Naive thymus-derived CD4-positive, alpha-beta T cell (primary cell): ENCODE data around the gene MAMDC4. TPM values are rescaled to one million over a fixed set of nuclear protein-coding genes. Genes with fewer than 3 reads are reported as not detected.

Experiments used
- ATAC-seq: fragments of 150-1000 bp; cut with Tn5 transposase; 2 replicates; pipeline ENCODE4 v1.10.0; 2021; ENCODE audit warnings: mild to moderate bottlenecking, moderate library complexity
- CTCF ChIA-PET: fragments of 350-600 bp; sonication (Branson Sonifier 250); formaldehyde crosslinking; loops from one replicate; lab custom pipeline; 2021; ENCODE audit warnings: antibody characterized with exemption; lab: Charles Lee
- POLR2A ChIA-PET: fragments of 350-600 bp; sonication (Branson Sonifier 250); formaldehyde crosslinking; loops from one replicate; lab custom pipeline; 2021; ENCODE audit warnings: antibody characterized with exemption, inconsistent platforms; lab: Charles Lee
- DNase-seq, 9 donors: peaks; one replicate each; pipeline versions ENCODE4 v3.0.0 to v3.0.0-alpha.2; 2020 to 2022; ENCODE audit warnings: mixed read lengths in 1 of 9
- H3K27ac ChIP-seq: one replicate; pipeline ENCODE4 v1.7.0; 2013; ENCODE audit warnings: mild to moderate bottlenecking, low read depth, low read length, moderate library complexity
- H3K27me3 ChIP-seq, 2 donors: one replicate each; pipeline ENCODE4 v1.7.0; 2013; ENCODE audit warnings: low read length in 2 of 2, mild to moderate bottlenecking in 2 of 2, moderate library complexity in 2 of 2; ENCODE audit not compliant: control insufficient read depth in 2 of 2, insufficient read depth in 2 of 2
- H3K36me3 ChIP-seq, 3 experiments: 1 replicate in 2 of 3; 2 replicates in 1 of 3; pipeline ENCODE4 v1.7.0; 2013; ENCODE audit warnings: low read length in 3 of 3, mild to moderate bottlenecking in 3 of 3, moderate library complexity in 1 of 3; ENCODE audit not compliant: insufficient read depth in 3 of 3, control insufficient read depth in 2 of 3
- H3K4me1 ChIP-seq, 2 donors: one replicate each; pipeline ENCODE4 v1.7.0; 2013; ENCODE audit warnings: low read length in 2 of 2, mild to moderate bottlenecking in 2 of 2, moderate library complexity in 1 of 2; ENCODE audit not compliant: control insufficient read depth in 2 of 2, insufficient read depth in 2 of 2
- H3K4me3 ChIP-seq: 2 replicates; pipeline ENCODE4 v1.7.0; 2013; ENCODE audit warnings: mild to moderate bottlenecking, low read length
- H3K9me3 ChIP-seq, 3 experiments: 1 replicate in 2 of 3; 2 replicates in 1 of 3; pipeline ENCODE4 v1.7.0; 2013; ENCODE audit warnings: low read length in 3 of 3; ENCODE audit not compliant: control insufficient read depth in 2 of 3
- H3K27ac Mint-ChIP-seq, 9 donors: one replicate each; pipeline ENCODE4 v1.8.0; 2020 to 2022; ENCODE audit warnings: mixed read lengths in 9 of 9, mild to moderate bottlenecking in 8 of 9, moderate library complexity in 5 of 9, inconsistent platforms in 2 of 9
- H3K27me3 Mint-ChIP-seq, 5 donors: one replicate each; pipeline ENCODE4 v1.8.0; 2021 to 2022; ENCODE audit warnings: mixed read lengths in 5 of 5, mild to moderate bottlenecking in 1 of 5
- H3K36me3 Mint-ChIP-seq, 5 donors: one replicate each; pipeline ENCODE4 v1.8.0; 2020 to 2022; ENCODE audit warnings: mixed read lengths in 5 of 5, mild to moderate bottlenecking in 3 of 5, inconsistent platforms in 1 of 5
- H3K4me1 Mint-ChIP-seq, 7 donors: one replicate each; pipeline ENCODE4 v1.8.0; 2020 to 2022; ENCODE audit warnings: mixed read lengths in 7 of 7, mild to moderate bottlenecking in 3 of 7, inconsistent platforms in 1 of 7
- H3K4me3 Mint-ChIP-seq, 10 donors: one replicate each; pipeline ENCODE4 v1.8.0; 2020 to 2022; ENCODE audit warnings: mild to moderate bottlenecking in 10 of 10, mixed read lengths in 10 of 10, moderate library complexity in 6 of 10, inconsistent platforms in 2 of 10
- H3K9me3 Mint-ChIP-seq, 11 donors: one replicate each; pipeline ENCODE4 v1.8.0; 2020 to 2022; ENCODE audit warnings: mixed read lengths in 11 of 11, mild to moderate bottlenecking in 4 of 11, inconsistent platforms in 1 of 11, moderate library complexity in 1 of 11
- intact Hi-C, 2 donors: fragments of 100-400 bp; cut with micrococcal nuclease; formaldehyde crosslinking; loops; one replicate each; pipeline ENCODE4 v1.15.1; 2023
- polyA plus RNA-seq, 2 donors: library from polyadenylated mRNA; unstranded; fragments of 300-500 nt; fragmentation: Illumina TruSeq; gene quantifications; one replicate each; pipeline ENCODE4 v1.2.3, GENCODE V29; 2021
- total RNA-seq, 6 experiments: library from RNA in 5 of 6; stranded (reverse) in 5 of 6; gene quantifications; 1 replicate in 5 of 6; 2 replicates in 1 of 6; pipeline ENCODE4 v1.2.3 and lab custom pipeline; 2021 to 2026

Gene MAMDC4
- total and polyA plus RNA-seq, 7 experiments from 2014 or later = 0.22 to 27.7 (median 5.0) TPM; not detected in 1

DNA sequence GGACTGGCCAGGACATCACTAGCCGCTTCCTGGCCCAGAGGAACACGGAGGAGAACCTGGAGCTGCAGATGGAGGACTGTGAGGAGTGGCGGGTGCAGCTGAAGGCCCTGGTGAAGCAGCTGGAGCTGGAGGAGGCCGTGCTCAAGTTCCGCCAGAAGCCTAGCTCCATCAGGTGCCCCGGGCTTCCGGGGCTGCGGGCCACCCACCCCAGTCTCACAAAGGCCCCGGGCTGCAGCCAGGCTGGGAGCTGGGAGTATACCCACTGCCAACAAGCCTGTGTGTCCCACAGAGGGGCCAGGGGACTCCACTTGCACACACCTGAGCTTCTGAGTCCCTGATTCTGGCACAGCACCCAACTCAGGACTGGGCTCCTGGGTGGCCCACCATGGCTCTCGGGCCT, 46.1 kb upstream of the MAMDC4 start:
- H3K27ac ChIP-seq = no peak overlapping the region
- POLR2A ChIA-PET = interaction anchor here (0.7 to 4.7 kb wide), 4 partner anchors 14 to 262 kb away, joined by 3 to 38 read pairs (median 4); partner anchors contain the start of genes TMEM141 and TRAF2

DNA sequence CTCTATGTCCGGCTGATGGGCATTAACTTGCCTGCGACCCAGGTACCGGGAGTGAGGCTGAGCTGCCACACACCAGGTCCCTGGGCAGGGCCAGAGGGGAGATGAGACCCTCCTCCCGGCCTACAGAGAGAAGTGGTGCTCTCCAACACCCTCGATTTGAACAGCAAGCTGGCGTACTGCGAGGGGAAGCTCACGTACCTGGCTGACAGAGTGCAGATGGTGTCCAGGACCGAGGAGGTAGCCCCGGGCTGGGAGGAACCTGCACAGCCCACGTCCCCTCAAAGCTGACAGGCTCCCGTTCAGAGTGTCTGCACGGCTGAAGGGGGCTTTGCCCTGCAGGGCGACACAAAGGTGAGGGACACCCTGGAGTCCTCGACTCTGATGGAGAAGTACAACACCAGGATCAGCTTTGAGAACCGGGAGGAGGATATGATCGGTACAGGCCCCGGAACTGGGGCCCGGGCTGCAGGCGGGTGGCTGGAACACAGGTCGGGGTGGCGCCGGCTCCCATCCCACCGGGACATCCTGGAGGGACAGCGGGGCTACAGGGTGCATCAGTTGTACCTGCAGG, 45.4 kb upstream of the MAMDC4 start:
- H3K27me3 Mint-ChIP-seq = peaks cover 0 to 8% (median 0%) of the 10 kb centered on the region in 5 donors
- H3K4me3 Mint-ChIP-seq = peak overlapping the region; percentile 78 to 92 (median 90)
- peaks cover 21 to 46% (median 28%) of the 10 kb centered on the region in 7 donors for H3K4me1 Mint-ChIP-seq
- Histone ChIP-seq H3K27ac (peak overlapping the region; percentile 94), H3K27me3 (no peaks in the 10 kb centered on the region), H3K36me3 (peaks cover 0 to 7% (median 0%) of the 10 kb centered on the region in 3 experiments), H3K4me1 (peaks cover 20 to 32% of the 10 kb centered on the region in 2 donors), H3K4me3 (peak overlapping the region; percentile 69), H3K9me3 (no peaks in the 10 kb centered on the region)
- ChIA-PET POLR2A (interaction anchor here (0.7 to 4.7 kb wide), 10 partner anchors 8 to 394 kb away, joined by 3 to 38 read pairs (median 3); partner anchors contain the start of genes FBXW5, TMEM141 and TPRN), CTCF (interaction anchor here (0.7 to 1.7 kb wide), 4 partner anchors 10 to 242 kb away, joined by 3 to 9 read pairs (median 4); no protein-coding TSS in a partner anchor)
- H3K9me3 Mint-ChIP-seq = no peaks in the 10 kb centered on the region
- DNase-seq (peak in 1 of 9 donors; percentile 24), ATAC-seq (no peak)
- H3K36me3 Mint-ChIP-seq = peaks cover 0 to 10% (median 3%) of the 10 kb centered on the region in 5 donors
- intact Hi-C loops = loop anchor here (1.0 to 5.0 kb wide), 6 partner anchors 7 to 138 kb away; partner anchors contain the start of genes FBXW5 (in 2 of the 2), TMEM141 (in 2 of the 2), EDF1 (in 1 of the 2) and TRAF2 (in 1 of the 2)
- peak overlapping the region; percentile 76 to 94 (median 85) for H3K27ac Mint-ChIP-seq

More for the DNA sequence above, 46.1 kb upstream of the MAMDC4 start:
- no peaks in the 10 kb centered on the region for H3K9me3 ChIP-seq
- Mint-ChIP-seq H3K36me3 (peaks cover 0 to 10% (median 3%) of the 10 kb centered on the region in 5 donors), H3K27me3 (peaks cover 0 to 13% (median 0%) of the 10 kb centered on the region in 5 donors), H3K27ac (peak overlapping the region in 4 of 9 donors; percentile 51 to 94 (median 77)), H3K4me1 (peaks cover 22 to 46% (median 32%) of the 10 kb centered on the region in 7 donors), H3K9me3 (no peaks in the 10 kb centered on the region), H3K4me3 (peak overlapping the region; percentile 78 to 92 (median 90))
- no peaks in the 10 kb centered on the region for H3K27me3 ChIP-seq
- H3K4me1 ChIP-seq = peaks cover 20 to 31% of the 10 kb centered on the region in 2 donors
- intact Hi-C loops = loop anchor here (2.0 to 5.0 kb wide), 3 partner anchors 61 to 136 kb away; partner anchors contain the start of genes EDF1 (in 1 of the 2), FBXW5 (in 1 of the 2) and TRAF2 (in 1 of the 2)
- CTCF ChIA-PET = interaction anchor here (1.7 kb wide), 1 partner anchor 13 kb away, joined by 9 read pairs; no protein-coding TSS in a partner anchor
- H3K4me3 ChIP-seq = no peak overlapping the region
- peaks cover 0 to 7% (median 0%) of the 10 kb centered on the region in 3 experiments for H3K36me3 ChIP-seq
- DNase-seq (peak in 1 of 9 donors; percentile 19), ATAC-seq (no peak)

DNA sequence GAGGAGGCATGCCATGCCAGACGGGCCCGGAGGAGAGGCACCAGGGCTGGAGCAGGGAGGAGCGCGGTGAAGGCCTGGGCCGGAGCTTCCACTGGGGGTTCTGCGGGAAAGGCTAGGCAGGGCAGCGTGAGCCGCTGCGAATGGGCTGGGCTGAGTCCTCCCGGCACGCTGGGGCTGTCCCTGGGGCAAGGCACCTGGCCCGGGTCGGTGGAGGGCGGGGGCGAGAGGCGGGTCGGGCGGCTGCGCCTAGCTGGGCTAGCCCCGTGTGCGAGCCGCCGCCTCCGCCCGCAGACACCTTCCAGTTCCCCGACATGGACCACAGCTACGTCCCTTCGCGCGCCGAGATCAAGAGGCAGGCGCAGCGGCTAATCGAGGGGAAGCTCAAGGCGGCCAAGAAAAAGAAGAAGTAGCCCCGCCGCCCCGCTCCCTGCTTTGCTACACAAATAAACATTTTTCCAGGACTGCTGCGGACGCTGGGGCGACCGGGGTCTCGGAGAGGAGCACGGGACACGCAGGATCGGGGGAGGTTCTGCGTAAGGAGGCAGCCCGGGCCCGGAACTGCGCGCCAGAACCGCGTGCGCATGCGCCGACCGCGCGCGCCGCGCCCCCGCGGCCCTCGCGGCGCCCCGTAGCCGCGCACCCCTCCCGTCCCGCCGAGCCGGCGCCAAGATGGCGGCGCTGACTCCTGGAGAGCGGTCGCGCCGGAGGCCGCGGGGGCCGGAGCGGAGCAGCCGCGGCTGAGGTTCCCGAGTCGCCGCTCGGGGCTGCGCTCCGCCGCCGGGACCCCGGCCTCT, 44.7 kb upstream of the MAMDC4 start, which contains the start of gene RABL6:
Gene RABL6 (plus strand): TSS at position 668 of the 794 bp plus-strand sequence. CDS start 249 bp downstream, outside the sequence.
- H3K4me1 ChIP-seq = peaks cover 20 to 32% of the 10 kb centered on the region in 2 donors
- Mint-ChIP-seq H3K4me1 (peaks cover 22 to 52% (median 33%) of the 10 kb centered on the region in 7 donors), H3K27me3 (peaks cover 0 to under 1% (median 0%) of the 10 kb centered on the region in 5 donors), H3K36me3 (peaks cover 0 to 10% (median 3%) of the 10 kb centered on the region in 5 donors), H3K4me3 (peak within 1 kb of the TSS; percentile 78 to 92 (median 90)), H3K27ac (peak within 1 kb of the TSS; percentile 76 to 95 (median 90)), H3K9me3 (no peaks in the 10 kb centered on the region)
- intact Hi-C loops = loop anchor here (1.0 to 5.0 kb wide), 6 partner anchors 8 to 137 kb away; partner anchors contain the start of genes FBXW5 (in 2 of the 2), TMEM141 (in 2 of the 2), EDF1 (in 1 of the 2) and TRAF2 (in 1 of the 2)
- no peaks in the 10 kb centered on the region for H3K27me3 ChIP-seq
- DNase-seq (peak; percentile 70 to 92 (median 86)), ATAC-seq (peak; percentile 95)
- CTCF ChIA-PET = interaction anchor here (0.6 to 1.7 kb wide), 6 partner anchors 9 to 449 kb away, joined by 3 to 9 read pairs (median 3); no protein-coding TSS in a partner anchor
- POLR2A ChIA-PET = interaction anchor here (0.7 to 4.7 kb wide), 13 partner anchors 8 to 393 kb away, joined by 3 to 38 read pairs (median 3); partner anchors contain the start of genes FBXW5, MAN1B1, TMEM141 and TPRN
- peaks cover 0 to 7% (median 0%) of the 10 kb centered on the region in 3 experiments for H3K36me3 ChIP-seq
- H3K4me3 ChIP-seq = peak within 1 kb of the TSS; percentile 69
- H3K27ac ChIP-seq = peak within 1 kb of the TSS; percentile 94
- no peaks in the 10 kb centered on the region for H3K9me3 ChIP-seq

DNA sequence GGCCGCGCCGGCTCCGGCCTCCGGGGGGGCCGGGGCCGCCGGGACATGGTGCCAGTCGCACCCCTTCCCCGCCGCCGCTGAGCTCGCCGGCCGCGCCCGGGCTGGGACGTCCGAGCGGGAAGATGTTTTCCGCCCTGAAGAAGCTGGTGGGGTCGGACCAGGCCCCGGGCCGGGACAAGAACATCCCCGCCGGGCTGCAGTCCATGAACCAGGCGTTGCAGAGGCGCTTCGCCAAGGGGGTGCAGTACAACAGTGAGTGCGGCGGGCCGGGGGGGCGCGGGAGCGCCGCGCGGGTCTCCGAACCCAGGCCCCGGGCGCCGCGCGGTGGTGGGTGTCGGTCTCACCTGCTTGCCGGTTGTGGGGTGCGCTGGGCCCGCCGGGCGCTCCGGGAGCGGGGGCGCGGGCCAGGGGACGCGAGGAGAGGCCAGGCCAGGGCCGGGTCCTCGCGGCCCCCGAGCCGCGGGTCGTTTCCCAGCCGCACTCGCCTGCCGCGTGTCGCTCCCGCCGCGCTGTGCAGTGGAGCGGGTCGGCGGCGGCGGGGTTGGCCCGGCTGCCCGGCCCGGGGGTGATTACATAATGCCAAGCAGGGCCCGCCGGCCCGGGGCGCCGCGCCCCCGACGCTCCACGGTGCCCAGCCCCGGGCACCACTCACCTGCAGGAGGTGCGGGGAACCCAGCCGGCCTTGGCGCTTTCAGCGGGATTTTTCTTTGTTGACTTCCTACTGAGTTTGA, 43.9 kb upstream of the MAMDC4 start:
- ATAC-seq (peak; percentile 55), DNase-seq (peak in 8 of 9 donors; percentile 43 to 62 (median 48))
- Histone ChIP-seq H3K36me3 (peaks cover 0 to 7% (median 0%) of the 10 kb centered on the region in 3 experiments), H3K9me3 (no peaks in the 10 kb centered on the region), H3K27ac (peak overlapping the region; percentile 71), H3K27me3 (no peaks in the 10 kb centered on the region), H3K4me1 (peaks cover 20 to 32% of the 10 kb centered on the region in 2 donors), H3K4me3 (peak overlapping the region; percentile 40)
- Mint-ChIP-seq H3K27ac (peak overlapping the region; percentile 40 to 90 (median 68)), H3K4me1 (peaks cover 29 to 59% (median 41%) of the 10 kb centered on the region in 7 donors), H3K36me3 (peaks cover 0 to 15% (median 10%) of the 10 kb centered on the region in 5 donors), H3K27me3 (no peaks in the 10 kb centered on the region), H3K4me3 (peak overlapping the region; percentile 78 to 91 (median 83)), H3K9me3 (no peaks in the 10 kb centered on the region)
- CTCF ChIA-PET = interaction anchor here (0.6 to 1.3 kb wide), 4 partner anchors 15 to 448 kb away, joined by 3 to 4 read pairs (median 3); no protein-coding TSS in a partner anchor
- intact Hi-C loops = loop anchor here in 1 of 2 donors (5.0 kb wide), 1 partner anchor 134 kb away; the partner anchor contains the start of gene FBXW5
- POLR2A ChIA-PET = interaction anchor here (0.7 to 4.7 kb wide), 12 partner anchors 9 to 392 kb away, joined by 3 to 38 read pairs (median 3); partner anchors contain the start of genes FBXW5, MAN1B1, TMEM141 and TPRN

DNA sequence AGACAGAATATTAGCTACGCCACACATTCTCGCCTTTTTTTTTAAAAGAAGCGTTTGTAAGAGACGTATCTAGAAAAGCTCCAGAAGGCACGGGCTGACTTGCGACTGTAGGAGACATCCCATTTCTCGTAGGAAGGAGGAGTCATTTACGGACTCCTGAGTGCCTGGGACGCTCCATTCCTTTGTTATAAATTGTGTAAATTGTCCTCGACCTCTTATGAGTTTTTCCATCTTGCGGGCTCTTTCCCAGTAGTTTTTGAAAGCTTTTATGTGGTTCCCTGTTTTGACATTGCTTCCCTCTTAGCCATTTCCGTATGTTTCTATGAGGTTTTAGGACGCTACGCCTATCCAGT, 43.4 kb upstream of the MAMDC4 start:
- intact Hi-C loops = loop anchor here in 1 of 2 donors (5.0 kb wide), 1 partner anchor 134 kb away; the partner anchor contains the start of gene FBXW5
- Mint-ChIP-seq H3K27me3 (no peaks in the 10 kb centered on the region), H3K9me3 (no peaks in the 10 kb centered on the region), H3K27ac (peak overlapping the region; percentile 40 to 90 (median 68)), H3K4me3 (peak overlapping the region; percentile 78 to 91 (median 83)), H3K36me3 (peaks cover 0 to 15% (median 12%) of the 10 kb centered on the region in 5 donors), H3K4me1 (peaks cover 33 to 60% (median 46%) of the 10 kb centered on the region in 7 donors)
- H3K27ac ChIP-seq = peak overlapping the region; percentile 71
- H3K9me3 ChIP-seq = no peaks in the 10 kb centered on the region
- H3K4me1 ChIP-seq = peaks cover 20 to 32% of the 10 kb centered on the region in 2 donors
- peaks cover 0 to 7% (median 0%) of the 10 kb centered on the region in 3 experiments for H3K36me3 ChIP-seq
- DNase-seq (no peak), ATAC-seq (no peak)
- H3K27me3 ChIP-seq = no peaks in the 10 kb centered on the region
- ChIA-PET POLR2A (interaction anchor here (0.6 to 4.7 kb wide), 7 partner anchors 9 to 278 kb away, joined by 3 to 38 read pairs (median 3); partner anchors contain the start of genes MAN1B1 and TMEM141), CTCF (interaction anchor here (0.9 kb wide), 1 partner anchor 21 kb away, joined by 3 read pairs; no protein-coding TSS in a partner anchor)
- peak overlapping the region; percentile 40 for H3K4me3 ChIP-seq
